GM18519 (cell line): ENCODE results near the gene SSB.
"Not testable (repeated sequence)": the region's sequence is repeated elsewhere in the genome, so short reads cannot be mapped to it uniquely, and the experiment has no call there.

Experiments used
- ATAC-seq: cut with Tn5 transposase; IDR thresholded peaks from one replicate; pipeline ENCODE4 v1.9.1; 2021; ENCODE audit warnings: mild to moderate bottlenecking, moderate library complexity; ENCODE audit not compliant: unreplicated experiment, low FRiP score

The SSB gene

GRCh38 chr2:169798718-169799592 lies at the start of gene SSB:
TSS of gene SSB (plus strand) at chr2:169798871. CDS start at chr2:169800961, 2,090 bp downstream.
- peak; percentile 84 for ATAC-seq

DNA sequence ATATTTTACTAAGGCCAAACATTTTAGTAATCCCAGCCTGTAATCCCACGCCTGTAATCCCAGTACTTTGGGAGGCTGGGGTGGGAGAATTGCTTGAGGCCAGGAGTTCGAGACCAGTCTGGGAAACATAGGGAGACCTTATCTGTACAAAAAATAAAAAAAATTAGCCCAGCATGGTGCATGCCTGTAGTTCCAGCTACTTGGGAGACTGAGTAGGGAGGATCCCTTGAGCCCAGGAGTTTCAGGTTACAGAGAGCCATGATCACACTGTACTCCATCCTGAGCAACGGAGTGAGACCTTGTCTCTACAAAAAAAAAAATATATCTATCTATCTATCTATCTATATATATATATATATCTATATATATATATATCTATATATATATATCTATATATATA lies 45.9 kb upstream of the SSB start:
- ATAC-seq, result no peak

GRCh38 chr2:169755083-169755870 lies 43.4 kb upstream of the SSB start:
- no peak for ATAC-seq

GRCh38 chr2:169756342-169756741 lies 42.3 kb upstream of the SSB start:
- ATAC-seq, result no peak

DNA sequence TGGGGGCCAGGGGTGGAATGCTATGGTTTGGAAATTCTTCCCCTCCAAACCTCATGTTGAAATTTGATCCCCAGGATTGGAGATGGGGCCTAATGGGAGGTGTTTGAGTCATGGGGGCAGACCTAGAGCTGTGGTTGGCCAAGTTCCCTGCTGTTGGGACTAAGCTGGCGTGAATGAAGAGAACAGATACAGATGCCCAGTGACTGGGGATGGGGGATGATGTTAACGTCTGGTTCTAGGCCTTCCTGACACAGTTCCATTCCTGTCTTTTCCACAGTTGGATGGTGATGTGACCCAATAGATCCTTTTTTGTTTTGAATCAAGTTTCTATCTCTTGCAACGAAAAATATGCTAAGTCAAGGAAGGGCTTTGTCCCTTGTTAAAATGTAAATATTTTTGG lies 41.3 kb upstream of the SSB start:
- no peak for ATAC-seq

GRCh38 chr2:169757778-169758177 lies 40.9 kb upstream of the SSB start:
- no peak for ATAC-seq

GRCh38 chr2:169759987-169760386 lies 38.7 kb upstream of the SSB start:
- no peak for ATAC-seq

DNA sequence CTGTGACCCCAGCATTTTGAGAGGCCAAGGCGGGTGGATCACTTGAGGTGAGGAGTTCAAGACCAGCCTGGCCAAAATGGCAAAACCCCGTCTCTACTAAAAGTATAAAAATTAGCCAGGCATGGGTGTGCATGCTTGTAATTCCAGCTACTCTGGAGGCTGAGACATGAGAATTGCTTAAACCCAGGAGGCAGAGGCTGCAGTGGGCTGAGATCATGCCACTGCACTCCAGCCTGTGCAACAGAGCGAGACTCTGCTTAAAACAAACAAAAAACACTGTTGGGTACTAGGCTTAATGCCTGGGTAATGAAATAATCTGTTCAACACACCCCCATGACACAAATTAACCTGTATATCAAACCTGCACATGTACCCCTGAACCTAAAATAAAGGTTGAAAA lies 37.9 kb upstream of the SSB start:
- not testable (repeated sequence) for ATAC-seq

DNA sequence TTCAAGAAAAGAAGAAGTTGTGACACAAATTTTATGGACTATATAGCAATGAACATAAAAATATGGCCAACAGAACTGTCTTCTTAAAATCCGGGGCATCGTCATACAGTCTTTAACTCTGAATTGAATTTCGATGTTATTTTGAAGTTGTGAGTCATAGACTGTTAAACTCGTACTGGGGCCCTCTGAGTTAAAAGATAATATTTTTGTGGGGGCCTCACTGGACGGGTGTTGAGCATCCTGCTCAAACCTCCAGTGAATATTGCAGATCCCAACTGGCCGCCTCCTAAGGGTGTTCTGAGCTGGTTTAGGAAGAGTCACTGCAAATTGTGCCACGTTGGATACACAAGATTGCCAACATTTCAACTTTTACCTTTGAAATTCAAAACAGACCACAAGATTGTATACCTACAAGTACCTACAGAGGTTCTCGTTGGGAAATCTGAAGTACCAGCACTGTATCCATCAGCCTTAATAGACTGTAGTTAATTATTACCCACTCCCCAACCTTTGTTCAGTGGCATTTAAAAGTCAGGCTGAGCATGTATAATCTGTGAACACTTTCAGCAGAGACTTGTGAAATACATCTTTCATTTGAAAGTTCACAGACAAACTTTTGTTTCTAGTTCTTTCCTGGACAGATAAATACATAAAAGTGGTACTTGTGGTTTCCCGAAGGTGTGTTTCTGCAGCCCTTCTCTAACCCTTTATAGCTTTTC lies 37.3 kb upstream of the SSB start:
- ATAC-seq, result no peak

- ATAC-seq, result no peak
These were observed 36.7 kb upstream of the SSB start for GRCh38 chr2:169761970-169762292.

DNA sequence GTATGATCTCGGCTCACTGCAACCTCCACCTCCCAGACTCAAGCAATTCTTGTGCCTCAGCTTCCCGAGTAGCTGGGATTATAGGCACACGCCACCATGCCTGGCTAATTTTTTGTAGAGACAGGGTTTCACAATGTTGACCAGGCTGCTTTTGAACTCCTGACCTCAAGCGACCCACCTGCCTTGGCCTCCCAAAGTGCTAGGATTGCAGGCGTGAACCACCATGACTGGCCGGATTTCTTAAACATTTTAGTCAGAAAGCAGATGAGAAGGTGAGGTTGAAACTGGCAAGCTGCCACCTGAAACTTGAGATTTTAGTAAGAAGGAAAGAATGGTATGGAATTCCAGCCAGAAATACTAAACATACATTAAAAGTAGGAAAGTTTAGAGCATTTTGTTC lies 33.1 kb upstream of the SSB start:
- no peak for ATAC-seq

DNA sequence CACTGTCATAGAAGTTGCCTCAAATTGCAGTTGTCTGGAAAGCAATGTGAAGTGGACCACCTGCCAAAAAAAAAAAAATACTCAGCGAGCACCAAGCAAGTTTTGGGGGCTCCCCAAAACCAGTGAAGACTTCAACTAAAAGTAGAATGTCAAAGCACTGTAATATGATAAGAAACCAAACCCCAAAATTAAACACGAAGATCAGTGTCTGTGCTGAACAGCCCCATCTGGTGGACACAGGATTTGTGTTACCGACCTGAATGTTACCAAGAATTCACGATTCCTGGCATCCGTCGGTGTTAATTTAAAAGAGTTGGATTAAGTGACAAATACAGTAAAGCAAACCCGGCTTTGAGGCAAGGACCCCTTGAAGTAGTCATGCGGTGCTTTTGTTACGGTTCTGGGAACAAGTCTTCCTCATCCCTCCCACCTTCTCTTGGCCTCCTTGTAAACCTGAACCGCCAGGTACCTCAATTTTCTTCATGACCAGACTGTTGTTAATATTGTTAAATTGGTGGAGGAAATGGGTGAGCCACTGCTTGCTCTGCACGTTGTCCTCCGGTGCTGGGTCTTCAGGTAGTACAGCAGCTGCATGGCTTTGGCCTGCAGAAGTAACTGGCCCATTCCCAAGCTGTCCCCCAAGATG lies 31.3 kb upstream of the SSB start:
- no peak for ATAC-seq

GRCh38 chr2:169768262-169768995 lies 30.2 kb upstream of the SSB start:
- ATAC-seq, result no peak

DNA sequence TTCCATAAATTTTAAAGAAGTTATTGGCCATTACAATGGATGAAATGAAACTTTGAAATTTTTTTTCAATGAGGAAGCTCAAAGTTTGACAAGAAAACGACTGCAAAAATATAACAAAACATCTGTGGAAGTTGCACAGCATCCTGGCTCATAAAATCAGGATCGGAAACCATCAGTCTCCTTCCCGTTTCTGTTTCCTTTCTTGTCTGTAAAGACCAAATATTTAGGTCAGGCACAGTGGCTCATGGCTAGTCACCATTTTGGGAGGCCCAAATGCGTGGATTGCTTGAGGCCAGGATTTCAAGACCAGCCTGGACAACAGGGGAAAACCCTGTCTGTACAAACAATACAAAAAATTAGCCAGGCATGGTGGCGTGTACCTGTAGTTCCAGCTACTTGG lies 27.6 kb upstream of the SSB start:
- no peak for ATAC-seq

DNA sequence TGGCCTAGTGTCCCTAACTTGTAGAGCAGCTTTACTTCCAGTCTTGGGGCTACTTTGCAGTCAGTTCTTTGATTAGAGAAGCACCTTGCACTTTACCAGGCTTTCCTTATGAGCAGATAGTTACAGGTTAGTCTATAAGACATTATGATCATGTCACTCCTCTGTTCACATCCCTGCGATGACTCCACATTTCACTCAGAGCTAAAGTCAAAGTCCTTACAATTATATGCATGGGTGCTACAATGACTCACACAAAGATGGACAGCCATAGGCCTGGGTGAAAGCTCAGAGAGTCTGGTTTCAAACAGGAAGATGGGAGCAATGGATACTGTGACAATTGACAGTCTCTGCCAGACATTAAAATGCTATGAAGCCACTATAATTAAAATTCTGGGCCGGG lies 27.1 kb upstream of the SSB start:
- ATAC-seq, result no peak

DNA sequence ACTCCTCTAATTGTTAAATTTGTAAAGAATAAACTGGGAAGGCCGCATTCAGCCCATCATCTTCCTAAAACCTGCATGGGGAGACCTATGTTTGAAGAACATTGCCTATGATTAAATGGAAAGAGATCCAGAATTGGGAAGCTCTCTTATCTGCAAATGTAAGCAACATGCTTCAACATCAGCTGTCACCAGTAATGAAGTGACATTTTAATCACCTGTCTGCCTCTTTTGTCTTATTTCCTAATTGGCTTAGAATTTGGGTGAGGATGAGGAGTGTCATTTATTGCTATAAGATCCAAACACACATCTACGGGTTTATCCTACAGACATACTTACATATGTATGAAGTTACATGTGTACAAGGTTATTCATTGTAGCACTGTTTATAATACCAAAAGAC lies 26.0 kb upstream of the SSB start:
- ATAC-seq, result no peak

DNA sequence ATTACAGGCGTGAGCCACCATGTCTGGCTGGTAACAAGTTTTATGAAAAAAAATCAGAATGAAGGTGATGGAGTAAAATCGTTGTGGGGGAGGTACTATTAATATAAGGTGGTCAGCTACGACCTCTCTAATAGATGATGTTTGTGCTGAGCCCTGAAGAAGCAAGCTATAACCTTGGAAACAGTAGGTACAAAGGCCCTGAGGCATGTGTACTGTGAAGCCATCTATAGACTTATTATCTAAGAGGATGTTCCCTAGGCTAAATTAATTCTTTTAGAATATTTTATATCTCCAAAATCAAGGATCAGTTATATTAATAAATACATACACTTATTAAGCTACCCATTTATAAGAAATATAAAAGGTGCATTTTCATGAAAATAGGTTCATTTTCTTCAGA lies 23.3 kb upstream of the SSB start:
- ATAC-seq, result no peak

GRCh38 chr2:169775765-169776164 lies 22.9 kb upstream of the SSB start:
- no peak for ATAC-seq

DNA sequence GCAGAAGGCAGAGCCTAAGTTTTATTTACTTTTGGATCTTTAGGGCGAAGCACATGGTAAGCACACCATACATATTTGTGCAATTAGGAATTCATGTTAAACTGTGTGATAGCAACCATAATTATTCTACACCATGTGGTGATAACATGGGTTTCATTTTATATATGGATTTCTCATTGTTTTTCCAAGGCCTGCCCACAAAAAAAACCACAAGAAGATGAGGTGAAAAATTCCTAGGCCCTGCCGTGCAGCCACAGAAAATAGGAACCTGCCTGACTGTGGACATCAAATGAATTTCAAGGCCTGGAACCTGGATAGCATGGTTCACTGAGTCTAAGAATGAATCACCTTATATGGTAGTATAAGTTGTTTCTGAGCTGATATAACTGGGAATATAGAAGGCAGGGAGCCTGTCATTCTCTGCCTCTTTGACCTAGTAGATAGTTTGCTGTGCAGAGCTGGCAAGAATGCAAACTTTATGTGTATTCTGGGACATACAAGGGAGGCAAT lies 22.4 kb upstream of the SSB start:
- no peak for ATAC-seq

- no peak for ATAC-seq
These were observed 20.2 kb upstream of the SSB start for GRCh38 chr2:169778446-169778845.
